ENCODE results near the gene FOXO1. TPM values are rescaled to one million over a fixed set of nuclear protein-coding genes. Genes with fewer than 3 reads are reported as not detected.

FOXO1 gene
- total and polyA plus RNA-seq, 2 of the 13 experiments (the other 11 are each of a cell fraction or from before 2014, with no cell fraction given): 8.1 to 13.1 TPM

DNA sequence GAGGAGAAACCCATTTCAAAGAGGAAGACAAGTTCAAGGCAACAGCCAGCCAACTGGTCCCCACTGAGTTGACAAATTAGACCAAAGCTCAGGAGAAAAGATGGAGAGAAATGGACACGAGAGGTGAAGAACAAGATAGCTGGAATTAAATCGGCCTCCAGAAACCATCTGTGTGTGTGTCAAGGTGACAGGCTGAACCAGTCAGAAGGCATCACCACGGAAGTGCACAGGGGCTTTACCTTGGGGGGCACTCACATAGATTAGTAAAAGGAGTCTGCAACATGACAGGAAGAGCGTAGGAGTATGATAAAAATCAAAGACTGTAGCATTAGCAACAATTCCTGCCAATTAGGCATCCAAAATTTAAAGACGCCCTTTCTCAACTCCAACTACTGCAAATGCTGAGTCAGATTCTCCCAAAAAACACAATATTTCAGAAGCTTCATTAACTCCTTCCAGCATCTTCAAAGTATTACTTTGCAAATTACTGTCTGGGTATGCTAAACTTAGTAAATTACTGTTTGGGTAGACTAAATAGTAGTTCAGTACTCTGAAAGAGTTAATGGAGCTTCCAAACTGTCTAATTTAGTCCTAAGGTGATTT is 66.2 kb downstream of the FOXO1 start:
- POLR2A ChIA-PET: no interaction called here
- no peak for FAIRE-seq

GRCh38 chr13:40599747-40600146 is 66.7 kb downstream of the FOXO1 start:
- no peaks in the 10 kb centered on the region for H3K9me3 ChIP-seq (ENCODE audit: low read length)
- peaks cover 99% of the 10 kb centered on the region for H3K79me2 ChIP-seq (ENCODE audit: insufficient read depth, low read length)
- no peak for TF ChIP-seq ZBTB1 (CRISPR knock-in tag; IDR thresholded peaks at IDR 0.05; ENCODE audit: borderline replicate concordance)
- TF ChIP-seq KDM6A (CRISPR knock-in tag; IDR thresholded peaks at IDR 0.05; ENCODE audit: low read depth): no peak
- no peak for TF ChIP-seq FOXO1 (CRISPR knock-in tag; IDR thresholded peaks at IDR 0.05)
- no peak for TF ChIP-seq HNRNPH1 (optimal IDR thresholded peaks at IDR 0.05; ENCODE audit: low read depth, low read length)
- TF ChIP-seq KDM5A (IDR thresholded peaks at IDR 0.05; ENCODE audit: borderline replicate concordance, low read length): no peak
- TF ChIP-seq PHF21A (CRISPR knock-in tag; IDR thresholded peaks at IDR 0.05): no peak
- no peak for TF ChIP-seq RBAK (CRISPR knock-in tag; IDR thresholded peaks at IDR 0.05)
- TF ChIP-seq MBD4 (IDR thresholded peaks at IDR 0.05; ENCODE audit: borderline replicate concordance, low read length): no peak
- no peak for TF ChIP-seq IRF2 (CRISPR knock-in tag; IDR thresholded peaks at IDR 0.05)
- no peak for TF ChIP-seq BRD4 (CRISPR knock-in tag; IDR thresholded peaks at IDR 0.05)
- TF ChIP-seq, protein P1, sequence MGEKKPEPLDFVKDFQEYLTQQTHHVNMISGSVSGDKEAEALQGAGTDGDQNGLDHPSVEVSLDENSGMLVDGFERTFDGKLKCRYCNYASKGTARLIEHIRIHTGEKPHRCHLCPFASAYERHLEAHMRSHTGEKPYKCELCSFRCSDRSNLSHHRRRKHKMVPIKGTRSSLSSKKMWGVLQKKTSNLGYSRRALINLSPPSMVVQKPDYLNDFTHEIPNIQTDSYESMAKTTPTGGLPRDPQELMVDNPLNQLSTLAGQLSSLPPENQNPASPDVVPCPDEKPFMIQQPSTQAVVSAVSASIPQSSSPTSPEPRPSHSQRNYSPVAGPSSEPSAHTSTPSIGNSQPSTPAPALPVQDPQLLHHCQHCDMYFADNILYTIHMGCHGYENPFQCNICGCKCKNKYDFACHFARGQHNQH (CRISPR knock-in tag; IDR thresholded peaks at IDR 0.05): no peak
- no peak for TF ChIP-seq RFX5 (IDR thresholded peaks at IDR 0.05; ENCODE audit: low read depth, low read length)
- TF ChIP-seq ZFAT (CRISPR knock-in tag; conservative IDR thresholded peaks at IDR 0.05): no peak
- peaks cover 70% of the 10 kb centered on the region for H4K20me1 ChIP-seq (ENCODE audit: insufficient read depth, low read length)
- ATAC-seq (no peak), FAIRE-seq (no peak), DNase-seq (ENCODE audit: low spot score) (no peak)
- in situ Hi-C loops (cut with HindIII; ENCODE audit: extremely low pct_ligation_motif_present, low pct_unique_long_range_greater_than_20kb) (no loop called here), intact Hi-C loops (cut with micrococcal nuclease; ENCODE audit: unreplicated experiment) (no loop called here)
- WGBS (ENCODE audit: low lambda C conversion rate): 71% methylated on average over 2 of the region's 2 CpGs
- ChIA-PET CTCF (ENCODE audit: low intra/inter-chr PET ratio, low total read pairs) (no interaction called here), POLR2A (no interaction called here)
- H3K27ac ChIP-seq (ENCODE audit: extremely low read length, insufficient read depth, low read length): no peak overlapping the region
- peaks cover 58% of the 10 kb centered on the region for H3K4me1 ChIP-seq (ENCODE audit: insufficient read depth, low read length)
- no TSS peak for BruUV-seq (replicated peaks)
- no peak overlapping the region for H3K9ac ChIP-seq (ENCODE audit: insufficient read depth, low read depth, low read length)
- H3K4me2 ChIP-seq (ENCODE audit: low read depth, low read length): no peak overlapping the region
- H3K27me3 ChIP-seq (ENCODE audit: control insufficient read depth in 1 of 2, insufficient read depth in 2 of 2, low read length in 2 of 2): no peaks in the 10 kb centered on the region
- no peaks in the 10 kb centered on the region; a peak in 2 of 5 replicates for H3K36me3 ChIP-seq (replicated peaks in 1 of 2; ENCODE audit: control insufficient read depth in 1 of 2, insufficient read depth in 2 of 2, low read length in 2 of 2)
- H2AFZ ChIP-seq (ENCODE audit: low read length): no peak overlapping the region
- no peak overlapping the region for H3K4me3 ChIP-seq (replicated peaks in 1 of 3; ENCODE audit: insufficient read depth in 1 of 3, low read depth in 2 of 3, low read length in 3 of 3)

More for the DNA sequence above, 66.2 kb downstream of the FOXO1 start:
- Histone ChIP-seq H3K9ac (ENCODE audit: insufficient read depth, low read depth, low read length) (no peak overlapping the region), H3K27me3 (ENCODE audit: control insufficient read depth in 1 of 2, insufficient read depth in 2 of 2, low read length in 2 of 2) (no peaks in the 10 kb centered on the region), H3K9me3 (ENCODE audit: low read length) (no peaks in the 10 kb centered on the region), H3K4me3 (replicated peaks in 1 of 3; ENCODE audit: insufficient read depth in 1 of 3, low read depth in 2 of 3, low read length in 3 of 3) (no peak overlapping the region), H4K20me1 (ENCODE audit: insufficient read depth, low read length) (peaks cover 68% of the 10 kb centered on the region), H3K27ac (ENCODE audit: extremely low read length, insufficient read depth, low read length) (no peak overlapping the region), H3K36me3 (replicated peaks in 1 of 2; ENCODE audit: control insufficient read depth in 1 of 2, insufficient read depth in 2 of 2, low read length in 2 of 2) (no peaks in the 10 kb centered on the region; a peak in 2 of 5 replicates), H2AFZ (ENCODE audit: low read length) (no peak overlapping the region), H3K4me2 (ENCODE audit: low read depth, low read length) (no peak overlapping the region), H3K4me1 (ENCODE audit: insufficient read depth, low read length) (peaks cover 53% of the 10 kb centered on the region), H3K79me2 (ENCODE audit: insufficient read depth, low read length) (peaks cover 99% of the 10 kb centered on the region)
- intact Hi-C loops (cut with micrococcal nuclease; ENCODE audit: unreplicated experiment) (no loop called here), in situ Hi-C loops (cut with HindIII; ENCODE audit: extremely low pct_ligation_motif_present, low pct_unique_long_range_greater_than_20kb) (no loop called here)
- no peak for DNase-seq (ENCODE audit: low spot score)
- no TSS peak for BruUV-seq (replicated peaks)
- CTCF ChIA-PET (ENCODE audit: low intra/inter-chr PET ratio, low total read pairs): no interaction called here
- no peak for ATAC-seq
- TF ChIP-seq MAFK (conservative IDR thresholded peaks at IDR 0.05 in 1 of 2, IDR thresholded peaks at IDR 0.05 in 1 of 2; ENCODE audit: low read length in 2 of 2): peak in 1 of 2 experiments; percentile 63; a peak in 2 of 4 replicates
- no peak for TF ChIP-seq ZNF513 (CRISPR knock-in tag; conservative IDR thresholded peaks at IDR 0.05)
- TF ChIP-seq MAFF (IDR thresholded peaks at IDR 0.05; ENCODE audit: low read depth, low read length): peak; percentile 50
- WGBS (ENCODE audit: low lambda C conversion rate): 96% methylated on average over 5 of the region's 5 CpGs
